ENCODE results near the gene BIRC7. TPM values are rescaled to one million over a fixed set of nuclear protein-coding genes. Genes with fewer than 3 reads are reported as not detected.

BIRC7 gene
- total and polyA plus RNA-seq, 2 of the 4 experiments (the other 2 are of a cell fraction): not detected

GRCh38 chr20:63280371-63280770, 44.7 kb downstream of the BIRC7 start:
- Histone ChIP-seq H4K20me1 (ENCODE audit: insufficient read depth, low read length) (peaks cover 64% of the 10 kb centered on the region), H3K18ac (ENCODE audit: low read depth, low read length) (no peak overlapping the region), H3K4ac (ENCODE audit: low read depth, low read length) (no peak overlapping the region), H3K56ac (ENCODE audit: extremely low read depth, insufficient read depth, low read length) (no peak overlapping the region), H3K4me1 (ENCODE audit: control insufficient read depth, insufficient read depth, low read length) (no peaks in the 10 kb centered on the region), H3K4me3 (ENCODE audit: insufficient read depth, low read depth, low read length) (no peak overlapping the region), H3K9me3 (ENCODE audit: control insufficient read depth, insufficient read depth, low read length) (no peaks in the 10 kb centered on the region), H4K8ac (ENCODE audit: low read depth in 2 of 2, low read length in 2 of 2) (no peak overlapping the region), H3K27ac (ENCODE audit: insufficient read depth, low read length) (no peak overlapping the region), H3K36me3 (ENCODE audit: control insufficient read depth, insufficient read depth, low read length) (peaks cover 84% of the 10 kb centered on the region), H4K91ac (ENCODE audit: insufficient read depth, low read depth, low read length) (no peak overlapping the region), H2BK5ac (ENCODE audit: low read depth, low read length, poor library complexity, severe bottlenecking) (no peak overlapping the region), H3K27me3 (ENCODE audit: control insufficient read depth, insufficient read depth, low read length) (no peaks in the 10 kb centered on the region), H3K23ac (ENCODE audit: low read depth, low read length) (no peak overlapping the region), H2BK15ac (ENCODE audit: low read depth, low read length) (no peak overlapping the region), H3K9me1 (ENCODE audit: insufficient read depth, low read length) (no peaks in the 10 kb centered on the region), H2BK20ac (ENCODE audit: low read depth, low read length) (no peak overlapping the region), H2AFZ (replicated peaks; ENCODE audit: low read length, poor library complexity) (no peak overlapping the region), H3K9ac (ENCODE audit: low read depth, low read length) (no peak overlapping the region), H4K5ac (ENCODE audit: low read depth, low read length) (no peak overlapping the region), H2BK120ac (ENCODE audit: low read depth, low read length) (no peak overlapping the region), H2AK9ac (replicated peaks; ENCODE audit: low read depth, low read length, poor library complexity) (no peak overlapping the region), H3K79me1 (ENCODE audit: low read depth in 1 of 2, low read length in 2 of 2) (peaks cover 18 to 43% of the 10 kb centered on the region in 2 experiments), H3K14ac (replicated peaks; ENCODE audit: low read depth, low read length) (no peak overlapping the region), H2AK5ac (ENCODE audit: low read depth, low read length) (no peak overlapping the region), H3K4me2 (ENCODE audit: low read depth, low read length) (no peak overlapping the region)
- in situ Hi-C loops (cut with MboI; ENCODE audit: low sequenced_read_pairs) (no loop called here), dilution Hi-C loops (cut with HindIII; ENCODE audit: low sequenced_read_pairs, unreplicated experiment) (no loop called here), intact Hi-C loops (cut with micrococcal nuclease) (no loop called here)
- POLR2A ChIA-PET (ENCODE audit: unreplicated experiment): no interaction called here
- no peak for TF ChIP-seq SMC3 (IDR thresholded peaks at IDR 0.05; ENCODE audit: low read depth, low read length)
- no peak for TF ChIP-seq CTCF (conservative IDR thresholded peaks at IDR 0.05; ENCODE audit: low read depth, low read length)
- 90% methylated on average over 5 of the region's 6 CpGs; no CpG with 5 or more reads in 1 of the 2 experiments for WGBS, 2 experiments (ENCODE audit: extremely low coverage in 2 of 2, insufficient read length in 1 of 2)
- CTCF ChIA-PET: interaction anchor here (1.0 to 1.1 kb wide), 2 partner anchors 30 to 56 kb away, joined by 4 read pairs; no protein-coding TSS in a partner anchor
- DNase-seq (no peak), ATAC-seq (ENCODE audit: low read depth) (no peak)
- no TSS peak for BruUV-seq (replicated peaks)

All from IMR-90 (cell line).